Mesothelial cell of epicardium (in vitro differentiated cells): ENCODE data around the gene ZNF532. TPM values are rescaled to one million over a fixed set of nuclear protein-coding genes. Genes with fewer than 3 reads are reported as not detected.

Source experiments
- DNase-seq, 2 experiments: peaks; one replicate each; pipeline ENCODE4 v3.0.0; 2021; ENCODE audit warnings: low spot score in 2 of 2; ENCODE audit not compliant: unreplicated experiment in 2 of 2
- H3K27ac Mint-ChIP-seq: 2 replicates; pipeline ENCODE4 v1.8.0; 2021; ENCODE audit warnings: mixed read lengths
- H3K27me3 Mint-ChIP-seq: 2 replicates; pipeline ENCODE4 v1.8.0; 2021; ENCODE audit warnings: low read depth, mixed read lengths
- H3K36me3 Mint-ChIP-seq: 2 replicates; pipeline ENCODE4 v1.8.0; 2021; ENCODE audit warnings: mixed read lengths
- H3K4me1 Mint-ChIP-seq: 2 replicates; pipeline ENCODE4 v1.8.0; 2021; ENCODE audit warnings: mixed read lengths
- H3K4me3 Mint-ChIP-seq: 2 replicates; pipeline ENCODE4 v1.8.0; 2021; ENCODE audit warnings: mild to moderate bottlenecking, moderate library complexity, mixed read lengths
- H3K9me3 Mint-ChIP-seq: 2 replicates; pipeline ENCODE4 v1.8.0; 2021; ENCODE audit warnings: mixed read lengths
- CTCF ChIP-seq: fragments of 200-600 bp; sonication (generic); IDR thresholded peaks from one replicate; pipeline ENCODE4 v1.5.0; 2021; ENCODE audit warnings: antibody characterized with exemption; ENCODE audit not compliant: unreplicated experiment
- total RNA-seq: library from RNA; stranded (reverse); gene quantifications from 3 replicates; pipeline ENCODE4 v1.2.1, GENCODE V29; 2021

ZNF532 gene
- total RNA-seq, 1 donor from 2014 or later, result 188 TPM

GRCh38 chr18:59005262-59005661, 140.6 kb downstream of the ZNF532 start:
- Mint-ChIP-seq H3K36me3 (no peaks in the 10 kb centered on the region), H3K4me1 (peaks cover 26% of the 10 kb centered on the region), H3K9me3 (peaks cover 4% of the 10 kb centered on the region), H3K4me3 (no peak overlapping the region), H3K27ac (peak overlapping the region; percentile 47), H3K27me3 (no peaks in the 10 kb centered on the region)
- no peak for TF ChIP-seq CTCF
- peak in 1 of 2 experiments; percentile 39 for DNase-seq

- Mint-ChIP-seq H3K36me3 (no peaks in the 10 kb centered on the region), H3K27me3 (no peaks in the 10 kb centered on the region), H3K27ac (no peak overlapping the region), H3K4me1 (peaks cover 24% of the 10 kb centered on the region), H3K4me3 (no peak overlapping the region), H3K9me3 (peaks cover 4% of the 10 kb centered on the region)
- no peak for DNase-seq
- no peak for TF ChIP-seq CTCF
Observed at GRCh38 chr18:59006461-59007067, 141.9 kb downstream of the ZNF532 start.

GRCh38 chr18:59008302-59008974, 143.8 kb downstream of the ZNF532 start:
- no peak for DNase-seq
- Mint-ChIP-seq H3K4me1 (peaks cover 25% of the 10 kb centered on the region), H3K36me3 (peaks cover under 1% of the 10 kb centered on the region), H3K9me3 (peaks cover 6% of the 10 kb centered on the region), H3K4me3 (peak overlapping the region; percentile 4), H3K27me3 (no peaks in the 10 kb centered on the region), H3K27ac (peak overlapping the region; percentile 45)
- TF ChIP-seq CTCF, result no peak

- no peak for DNase-seq
- Mint-ChIP-seq H3K9me3 (peaks cover 13% of the 10 kb centered on the region), H3K4me3 (no peak overlapping the region), H3K36me3 (peaks cover 4% of the 10 kb centered on the region), H3K4me1 (peaks cover 21% of the 10 kb centered on the region), H3K27me3 (no peaks in the 10 kb centered on the region), H3K27ac (no peak overlapping the region)
- no peak for TF ChIP-seq CTCF
Observed at GRCh38 chr18:59009846-59010245, 145.2 kb downstream of the ZNF532 start.

GRCh38 chr18:59011289-59011688, 146.6 kb downstream of the ZNF532 start:
- TF ChIP-seq CTCF, result no peak
- no peak overlapping the region for H3K4me3 Mint-ChIP-seq
- DNase-seq, result no peak
- no peak overlapping the region for H3K27ac Mint-ChIP-seq
- peaks cover 13% of the 10 kb centered on the region for H3K4me1 Mint-ChIP-seq
- no peaks in the 10 kb centered on the region for H3K27me3 Mint-ChIP-seq
- peaks cover 13% of the 10 kb centered on the region for H3K9me3 Mint-ChIP-seq
- H3K36me3 Mint-ChIP-seq, result peaks cover 4% of the 10 kb centered on the region
